ENCODE data around the gene RLN3.
"Not testable (repeated sequence)": the region's sequence is repeated elsewhere in the genome, so short reads cannot be mapped to it uniquely, and the experiment has no call there.

Gene RLN3

DNA sequence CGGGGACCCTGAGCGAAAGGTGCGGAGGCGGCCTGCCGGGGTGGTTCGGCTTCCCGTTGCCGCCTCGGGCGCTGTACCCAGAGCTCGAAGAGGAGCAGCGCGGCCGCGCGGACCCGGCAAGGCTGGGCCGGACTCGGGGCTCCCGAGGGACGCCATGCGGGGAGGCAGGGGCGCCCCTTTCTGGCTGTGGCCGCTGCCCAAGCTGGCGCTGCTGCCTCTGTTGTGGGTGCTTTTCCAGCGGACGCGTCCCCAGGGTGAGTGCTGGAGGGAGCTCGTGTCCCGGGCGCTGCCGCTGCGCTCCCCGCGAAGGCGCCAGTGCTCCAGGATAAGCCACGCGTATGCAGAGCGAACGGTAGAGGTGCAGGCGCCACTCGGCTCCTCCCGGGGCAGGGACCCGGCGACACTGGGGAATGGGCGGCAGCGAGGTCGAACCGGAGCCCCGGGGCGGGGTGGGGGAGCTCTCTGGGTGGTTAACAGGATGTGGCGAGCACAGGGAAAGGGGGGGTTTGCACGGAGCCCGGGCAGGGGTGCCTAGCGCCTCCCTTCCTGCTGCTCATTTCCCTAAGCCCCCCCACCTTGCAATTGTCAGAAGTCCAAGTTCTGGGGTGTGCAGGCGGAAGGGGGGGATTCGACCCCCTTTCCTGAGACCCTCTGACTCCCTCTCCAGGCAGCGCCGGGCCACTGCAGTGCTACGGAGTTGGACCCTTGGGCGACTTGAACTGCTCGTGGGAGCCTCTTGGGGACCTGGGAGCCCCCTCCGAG is 4.0 kb downstream of the RLN3 start, which contains the start of gene IL27RA:
Gene IL27RA, plus strand, starts transcription at position 44 of the 762 bp plus-strand sequence. Its CDS starts 111 bp downstream, at position 155.
- H3K27ac Mint-ChIP-seq = no peak within 1 kb of the TSS
- H3K9me3 Mint-ChIP-seq = no peaks in the 10 kb centered on the region
- H3K36me3 Mint-ChIP-seq (ENCODE audit: low read depth) = no peaks in the 10 kb centered on the region
- TF ChIP-seq, protein P1, sequence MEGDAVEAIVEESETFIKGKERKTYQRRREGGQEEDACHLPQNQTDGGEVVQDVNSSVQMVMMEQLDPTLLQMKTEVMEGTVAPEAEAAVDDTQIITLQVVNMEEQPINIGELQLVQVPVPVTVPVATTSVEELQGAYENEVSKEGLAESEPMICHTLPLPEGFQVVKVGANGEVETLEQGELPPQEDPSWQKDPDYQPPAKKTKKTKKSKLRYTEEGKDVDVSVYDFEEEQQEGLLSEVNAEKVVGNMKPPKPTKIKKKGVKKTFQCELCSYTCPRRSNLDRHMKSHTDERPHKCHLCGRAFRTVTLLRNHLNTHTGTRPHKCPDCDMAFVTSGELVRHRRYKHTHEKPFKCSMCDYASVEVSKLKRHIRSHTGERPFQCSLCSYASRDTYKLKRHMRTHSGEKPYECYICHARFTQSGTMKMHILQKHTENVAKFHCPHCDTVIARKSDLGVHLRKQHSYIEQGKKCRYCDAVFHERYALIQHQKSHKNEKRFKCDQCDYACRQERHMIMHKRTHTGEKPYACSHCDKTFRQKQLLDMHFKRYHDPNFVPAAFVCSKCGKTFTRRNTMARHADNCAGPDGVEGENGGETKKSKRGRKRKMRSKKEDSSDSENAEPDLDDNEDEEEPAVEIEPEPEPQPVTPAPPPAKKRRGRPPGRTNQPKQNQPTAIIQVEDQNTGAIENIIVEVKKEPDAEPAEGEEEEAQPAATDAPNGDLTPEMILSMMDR (IDR thresholded peaks at IDR 0.05) = peak; percentile 54
- DNase-seq = peak; percentile 69
- peaks cover 34% of the 10 kb centered on the region for H3K27me3 Mint-ChIP-seq (ENCODE audit: low read depth, poor library complexity)
- H3K4me1 Mint-ChIP-seq = peaks cover 10% of the 10 kb centered on the region
- H3K4me3 Mint-ChIP-seq = peak within 1 kb of the TSS; percentile 82

DNA sequence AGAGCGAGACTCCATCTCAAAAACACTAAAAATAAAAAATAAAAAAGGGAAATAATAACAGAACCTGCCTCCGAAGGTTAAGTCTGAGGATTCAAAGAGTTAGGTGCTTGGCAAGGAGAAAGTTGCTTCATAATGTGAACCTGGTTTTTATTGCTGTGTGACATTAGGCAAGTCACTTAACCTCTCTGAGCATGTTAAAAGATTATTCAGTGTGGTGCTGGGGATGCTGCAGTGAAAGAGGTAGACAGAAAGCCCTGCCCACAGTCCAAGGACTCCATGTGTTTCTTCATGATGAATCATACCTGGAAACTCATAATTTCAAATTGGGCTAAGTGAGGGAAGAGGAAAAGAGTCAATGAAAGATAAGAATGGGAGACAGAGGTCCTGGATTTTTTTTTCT is 6.0 kb downstream of the RLN3 start:
- peaks cover 7% of the 10 kb centered on the region for H3K4me1 Mint-ChIP-seq
- H3K27me3 Mint-ChIP-seq (ENCODE audit: low read depth, poor library complexity) = peaks cover 33% of the 10 kb centered on the region
- H3K27ac Mint-ChIP-seq = no peak overlapping the region
- no peaks in the 10 kb centered on the region for H3K36me3 Mint-ChIP-seq (ENCODE audit: low read depth)
- H3K4me3 Mint-ChIP-seq = no peak overlapping the region
- no peak for DNase-seq
- TF ChIP-seq, protein P1 (IDR thresholded peaks at IDR 0.05) = no peak
- no peaks in the 10 kb centered on the region for H3K9me3 Mint-ChIP-seq

DNA sequence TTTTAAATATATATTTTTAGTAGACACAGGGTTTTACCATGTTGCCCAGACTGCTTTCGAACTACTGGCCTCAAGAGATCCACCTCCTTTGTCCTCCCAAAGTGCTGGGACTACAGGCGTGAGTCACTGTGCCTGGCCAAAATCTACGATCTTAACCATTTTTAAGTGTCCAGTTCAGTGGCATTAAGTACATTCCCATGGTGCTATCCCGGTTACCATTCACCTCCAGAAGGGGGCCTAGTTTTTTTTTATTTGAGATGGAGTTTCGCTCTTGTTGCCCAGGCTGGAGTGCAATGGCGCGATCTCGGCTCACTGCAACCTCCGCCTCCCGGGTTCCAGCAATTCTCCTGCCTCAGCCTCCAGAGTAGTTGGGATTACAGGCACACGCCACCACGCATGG is 7.2 kb downstream of the RLN3 start:
- H3K4me1 Mint-ChIP-seq; H3K27ac Mint-ChIP-seq; H3K4me3 Mint-ChIP-seq; DNase-seq; H3K36me3 Mint-ChIP-seq (ENCODE audit: low read depth); H3K9me3 Mint-ChIP-seq: not testable (repeated sequence)
- H3K27me3 Mint-ChIP-seq (ENCODE audit: low read depth, poor library complexity) = peaks cover 24% of the 10 kb centered on the region

DNA sequence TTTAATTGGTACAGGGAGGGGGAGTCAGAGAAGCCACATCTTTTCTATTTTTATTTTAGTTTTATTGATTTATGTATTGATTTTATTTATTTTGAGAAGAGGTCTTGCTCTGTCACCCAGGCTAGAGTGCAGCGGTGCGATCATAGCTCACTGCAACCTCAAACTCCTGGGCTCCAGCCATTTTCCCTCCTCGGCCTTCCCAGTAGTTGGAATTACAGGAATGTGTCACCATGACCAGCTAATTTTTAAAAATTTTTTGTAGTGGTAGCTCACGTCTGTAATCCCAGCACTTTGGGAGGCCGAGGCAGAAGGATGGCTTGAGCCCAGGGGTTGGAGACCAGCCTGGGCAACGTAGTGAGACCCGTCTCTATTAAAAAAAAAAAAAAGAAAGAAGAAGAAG is 7.8 kb downstream of the RLN3 start:
- Mint-ChIP-seq H3K9me3 (no peaks in the 10 kb centered on the region), H3K4me3 (no peak overlapping the region), H3K36me3 (ENCODE audit: low read depth) (no peaks in the 10 kb centered on the region), H3K27ac (no peak overlapping the region), H3K4me1 (peaks cover 7% of the 10 kb centered on the region), H3K27me3 (ENCODE audit: low read depth, poor library complexity) (peaks cover 18% of the 10 kb centered on the region)
- TF ChIP-seq, protein P1 (IDR thresholded peaks at IDR 0.05) = no peak
- no peak for DNase-seq

DNA sequence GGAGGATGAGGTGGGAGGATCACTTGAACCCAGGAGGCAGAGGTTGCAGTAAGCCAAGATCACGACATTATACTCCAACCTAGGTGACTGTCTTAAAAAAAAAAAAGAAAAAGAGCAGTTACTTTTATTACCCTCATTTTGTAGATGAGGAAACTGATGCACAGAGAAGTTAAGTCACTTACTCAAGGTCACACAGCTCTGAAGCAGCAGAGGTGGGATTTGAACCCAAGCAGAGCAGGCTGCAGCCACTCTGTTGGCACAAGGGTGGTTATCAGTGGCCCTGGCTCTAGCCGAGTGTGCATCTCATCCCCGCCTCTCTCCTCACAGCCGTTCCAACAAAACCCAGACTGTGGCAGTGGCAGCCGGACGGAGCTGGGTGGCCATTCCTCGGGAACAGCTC is 11.2 kb downstream of the RLN3 start:
- no peak for DNase-seq
- TF ChIP-seq, protein P1 (IDR thresholded peaks at IDR 0.05) = no peak
- no peak overlapping the region for H3K4me3 Mint-ChIP-seq
- H3K36me3 Mint-ChIP-seq (ENCODE audit: low read depth) = no peaks in the 10 kb centered on the region
- no peaks in the 10 kb centered on the region for H3K9me3 Mint-ChIP-seq
- H3K27ac Mint-ChIP-seq = no peak overlapping the region
- H3K27me3 Mint-ChIP-seq (ENCODE audit: low read depth, poor library complexity) = peaks cover 6% of the 10 kb centered on the region
- peaks cover 7% of the 10 kb centered on the region for H3K4me1 Mint-ChIP-seq

DNA sequence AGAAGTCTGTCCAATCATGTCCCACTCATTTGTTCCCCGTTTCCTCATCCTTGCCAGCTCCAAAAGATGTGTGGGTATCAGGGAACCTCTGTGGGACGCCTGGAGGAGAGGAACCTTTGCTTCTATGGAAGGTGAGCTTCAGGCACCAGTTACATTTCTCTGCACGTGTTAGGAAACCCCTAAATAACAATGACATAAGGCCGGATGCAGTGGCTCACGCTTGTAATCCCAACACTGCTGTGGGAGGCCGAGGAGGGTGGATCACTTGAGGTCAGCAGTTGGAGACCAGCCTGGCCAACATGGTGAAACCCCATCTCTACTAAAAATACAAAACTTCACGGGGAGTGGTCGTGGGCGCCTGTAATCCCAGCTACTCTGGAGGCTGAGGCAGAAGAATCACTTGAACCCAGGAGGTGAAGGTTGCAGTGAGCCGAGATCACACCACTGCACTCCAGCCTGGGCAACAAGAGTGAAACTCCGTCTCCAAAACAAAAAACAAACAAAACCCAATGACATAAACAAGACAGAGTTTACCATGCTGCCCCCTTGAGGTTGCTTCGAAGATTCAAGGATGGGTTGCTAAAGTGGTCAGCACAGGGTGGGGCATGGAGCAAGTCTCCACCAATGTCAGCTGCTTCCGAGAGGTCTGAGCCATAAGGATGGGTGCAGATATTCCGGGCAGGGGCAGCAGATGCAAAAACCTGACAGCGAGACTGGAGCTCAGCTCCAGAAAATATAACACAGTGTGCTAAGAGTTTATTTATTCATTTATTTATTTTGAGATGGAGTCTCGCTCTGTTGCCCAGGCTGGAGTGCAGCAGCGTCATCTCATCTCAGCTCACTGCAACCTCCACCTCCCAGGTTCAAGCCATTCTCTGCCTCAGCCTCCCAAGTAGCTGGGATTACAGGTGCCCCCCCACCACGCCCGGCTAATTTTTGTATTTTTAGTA is 15.0 kb downstream of the RLN3 start:
- TF ChIP-seq, protein P1 (IDR thresholded peaks at IDR 0.05) = peak; percentile 37
- not testable (repeated sequence) for H3K4me3 Mint-ChIP-seq; H3K27me3 Mint-ChIP-seq (ENCODE audit: low read depth, poor library complexity); H3K9me3 Mint-ChIP-seq; H3K36me3 Mint-ChIP-seq (ENCODE audit: low read depth)
- H3K27ac Mint-ChIP-seq = peak overlapping the region; percentile 97
- peaks cover 17% of the 10 kb centered on the region for H3K4me1 Mint-ChIP-seq
- peak; percentile 45 for DNase-seq

DNA sequence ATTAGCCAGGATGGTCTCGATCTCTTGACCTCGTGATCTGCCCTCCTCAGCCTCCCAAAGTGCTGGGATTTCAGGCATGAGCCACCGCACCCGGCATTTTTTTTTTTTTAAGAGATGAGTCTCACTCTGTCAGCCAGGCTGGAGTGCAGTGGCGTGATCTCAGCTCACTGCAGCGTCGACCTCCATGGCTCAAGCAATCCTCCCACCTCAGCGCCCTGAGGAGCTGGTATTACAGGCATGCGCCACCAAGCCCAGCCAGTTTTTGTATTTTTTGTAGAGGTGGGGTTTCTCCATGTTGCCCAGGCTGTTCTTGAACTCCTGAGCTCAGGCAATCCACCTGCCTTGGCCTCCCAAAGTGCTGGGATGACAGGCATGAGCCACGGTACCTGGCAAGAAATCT is 19.9 kb downstream of the RLN3 start:
- H3K36me3 Mint-ChIP-seq (ENCODE audit: low read depth); H3K9me3 Mint-ChIP-seq; DNase-seq; H3K4me3 Mint-ChIP-seq; H3K27ac Mint-ChIP-seq: not testable (repeated sequence)
- H3K4me1 Mint-ChIP-seq = peaks cover 14% of the 10 kb centered on the region
- peaks cover 11% of the 10 kb centered on the region for H3K27me3 Mint-ChIP-seq (ENCODE audit: low read depth, poor library complexity)
